PC-9 (cell line): ENCODE data around the gene C2orf15.

Experiments used
- CTCF ChIP-seq: fragments of 200-600 bp; sonication (generic); conservative IDR thresholded peaks from 2 replicates; pipeline ENCODE4 v1.6.1; 2017; ENCODE audit warnings: mixed run types, antibody characterized with exemption, mild to moderate bottlenecking, moderate library complexity
- EZH2 ChIP-seq: fragments of 200-600 bp; sonication (generic); IDR thresholded peaks from 2 replicates; pipeline ENCODE4 v1.8.0; 2017; ENCODE audit warnings: antibody characterized with exemption, low read depth

DNA sequence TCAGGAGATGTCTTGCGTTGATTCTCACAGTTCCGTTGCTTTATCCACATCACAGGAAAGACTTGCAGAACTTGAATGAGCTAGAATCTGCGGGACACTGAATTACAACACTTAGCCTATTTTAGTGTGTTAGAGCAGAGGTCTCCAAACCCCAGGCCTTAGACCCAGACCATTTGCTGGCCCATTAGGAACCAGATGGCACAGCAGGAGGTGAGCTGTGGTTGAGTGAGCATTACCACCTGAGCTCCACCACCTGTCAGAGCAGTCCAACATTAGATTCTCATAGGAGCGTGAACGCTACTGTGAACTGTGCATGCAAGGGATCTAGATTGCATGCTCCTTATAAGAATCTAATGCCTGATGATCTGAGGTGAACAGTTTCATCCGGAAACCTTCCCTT lies 43.3 kb downstream of the C2orf15 start:
- TF ChIP-seq CTCF: no peak
- TF ChIP-seq EZH2: no peak
